Right ventricle myocardium superior (tissue), 1 donor: ENCODE data around the gene EYS. TPM values are rescaled to one million over a fixed set of nuclear protein-coding genes. Genes with fewer than 3 reads are reported as not detected.

ENCODE experiments used
- ATAC-seq: fragments of 200-7000 bp; cut with Tn5 transposase; one replicate; pipeline ENCODE4 v1.9.1; 2020; ENCODE audit warnings: mild to moderate bottlenecking; ENCODE audit not compliant: poor library complexity
- DNase-seq: peaks from one replicate; pipeline ENCODE4 v3.0.0-alpha.2; 2020
- intact Hi-C: fragments of 100-400 bp; cut with DNase I; formaldehyde crosslinking; loops from one replicate; pipeline ENCODE4 v1.11.2; 2022
- total RNA-seq: library from RNA; stranded (reverse); fragmentation: NEBNext Ultra II Directional; extraction: Animal tissue kit (Norgen Biotek cat#: 25700); gene quantifications from one replicate; pipeline ENCODE4 v1.2.1, GENCODE V29; 2021
- donor health status: DM: no; HTN: yes; CAD: no; lungs with severe emphysema.

Gene EYS
- total RNA-seq, 1 donor from 2014 or later = not detected

DNA sequence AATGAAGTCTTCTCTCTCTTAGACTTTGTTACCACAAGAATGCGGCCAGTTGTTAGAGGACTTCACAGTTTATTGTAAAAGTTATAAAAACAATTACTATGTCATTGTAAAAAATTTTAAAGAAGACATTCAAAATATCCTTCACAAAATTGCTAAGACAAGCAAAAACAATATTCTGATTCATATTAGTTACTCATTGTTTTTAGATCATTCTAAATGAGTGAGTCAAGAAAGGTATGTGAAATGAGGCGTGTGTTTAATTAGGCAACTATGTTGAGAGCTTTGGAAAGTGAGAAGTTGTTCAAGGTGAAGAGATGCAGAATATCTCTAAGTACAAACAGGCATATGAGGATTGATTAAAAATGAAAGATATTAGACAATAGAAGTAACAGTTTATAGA is 875.3 kb downstream of the EYS start:
- intact Hi-C loops = no loop called here
- ATAC-seq (no peak), DNase-seq (no peak)

DNA sequence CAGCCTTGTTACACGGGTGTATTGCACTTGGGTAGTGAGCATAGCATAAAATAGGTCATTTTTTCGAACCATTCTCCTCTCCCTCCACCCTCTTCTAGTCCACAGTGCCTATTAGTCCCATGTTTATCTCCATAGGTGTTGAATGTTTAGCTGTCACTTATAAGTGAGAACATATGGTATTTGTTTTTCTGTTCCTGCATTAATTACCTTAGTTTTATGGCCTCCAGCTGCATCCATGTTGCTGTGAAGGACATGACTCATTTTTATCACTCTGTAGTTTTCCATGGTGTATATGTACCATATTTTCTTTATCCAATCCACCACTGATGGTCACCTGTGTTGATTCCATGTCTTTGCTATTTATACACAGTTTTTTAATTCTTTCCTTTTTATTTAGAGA is 889.5 kb downstream of the EYS start:
- intact Hi-C loops = no loop called here
- DNase-seq (no peak), ATAC-seq (no peak)

DNA sequence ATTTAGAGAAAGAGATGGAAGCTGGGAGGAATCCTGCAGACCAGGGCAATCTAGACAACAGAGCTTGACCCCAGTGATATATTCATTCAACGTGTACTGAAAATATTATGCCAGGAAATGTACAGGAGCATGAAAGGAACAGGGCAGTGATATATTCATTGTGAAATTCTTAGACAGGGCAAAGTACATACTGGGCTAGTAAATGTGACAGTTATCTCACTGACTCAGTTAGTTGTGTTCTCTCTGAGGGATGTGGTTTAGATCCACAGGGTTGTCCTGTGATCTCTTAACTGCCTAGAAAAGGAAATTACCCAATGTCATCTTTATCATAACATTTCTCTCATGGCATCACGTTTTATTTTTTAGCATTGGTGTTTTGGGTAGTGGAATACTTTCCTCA is 891.3 kb downstream of the EYS start:
- intact Hi-C loops = no loop called here
- DNase-seq (no peak), ATAC-seq (no peak)

DNA sequence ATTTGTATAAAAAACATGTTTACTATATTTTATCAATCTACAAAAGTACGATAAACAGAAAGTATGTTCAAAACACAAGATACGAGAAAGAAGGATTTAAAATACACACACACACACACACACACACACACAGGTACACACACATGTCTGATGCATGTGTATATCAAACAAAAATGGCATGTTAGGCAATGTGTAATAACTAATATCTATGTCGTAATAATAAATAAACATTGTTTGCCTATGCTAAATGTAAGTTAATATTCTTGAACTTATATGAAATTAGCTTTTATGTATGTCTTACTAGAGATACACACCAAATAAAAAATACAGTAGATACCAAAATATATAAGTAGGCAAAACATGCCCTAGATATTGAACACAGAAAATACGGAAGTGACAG is 894.9 kb downstream of the EYS start:
- ATAC-seq (no peak), DNase-seq (no peak)
- intact Hi-C loops = no loop called here

DNA sequence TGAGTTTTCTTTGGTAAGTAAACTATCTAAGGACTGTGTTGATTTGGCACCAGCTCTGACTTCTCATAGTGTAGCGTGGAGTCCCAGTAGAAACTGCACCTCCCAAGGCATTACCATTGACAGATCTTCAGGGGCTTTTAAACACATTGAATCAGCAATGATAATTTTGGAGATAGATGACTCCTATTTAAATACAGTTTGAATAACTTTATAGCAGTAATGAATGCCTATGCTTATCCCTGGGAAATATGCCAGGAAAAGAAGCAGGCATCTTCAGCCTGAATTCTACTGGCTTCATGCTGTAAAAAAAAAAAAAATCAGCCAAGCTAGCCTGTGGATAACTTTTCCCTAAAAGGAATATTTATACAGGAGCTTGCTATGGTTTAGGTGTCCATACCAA is 895.9 kb downstream of the EYS start:
- no peak for ATAC-seq
- intact Hi-C loops = no loop called here
- DNase-seq = no peak

DNA sequence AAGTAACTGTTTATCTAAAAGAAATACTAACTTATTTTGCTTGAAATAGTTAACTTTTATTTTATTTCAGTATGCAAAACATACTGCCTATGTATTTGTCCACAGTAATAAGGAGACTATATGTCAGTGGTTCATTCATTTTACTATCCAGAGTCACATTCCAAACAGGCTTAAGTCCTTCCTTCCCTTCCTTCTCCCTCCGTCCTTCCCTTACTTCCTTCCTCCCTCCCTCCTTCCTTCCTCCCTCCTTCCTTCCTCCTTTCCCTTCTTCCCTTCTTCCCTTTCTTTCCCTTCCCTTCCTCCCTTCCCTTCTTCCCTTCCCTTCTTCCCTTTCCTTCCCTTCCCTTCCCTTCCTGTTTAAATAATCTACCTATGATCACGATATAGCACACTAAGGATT is 899.2 kb downstream of the EYS start:
- ATAC-seq (no peak), DNase-seq (no peak)
- intact Hi-C loops = no loop called here

DNA sequence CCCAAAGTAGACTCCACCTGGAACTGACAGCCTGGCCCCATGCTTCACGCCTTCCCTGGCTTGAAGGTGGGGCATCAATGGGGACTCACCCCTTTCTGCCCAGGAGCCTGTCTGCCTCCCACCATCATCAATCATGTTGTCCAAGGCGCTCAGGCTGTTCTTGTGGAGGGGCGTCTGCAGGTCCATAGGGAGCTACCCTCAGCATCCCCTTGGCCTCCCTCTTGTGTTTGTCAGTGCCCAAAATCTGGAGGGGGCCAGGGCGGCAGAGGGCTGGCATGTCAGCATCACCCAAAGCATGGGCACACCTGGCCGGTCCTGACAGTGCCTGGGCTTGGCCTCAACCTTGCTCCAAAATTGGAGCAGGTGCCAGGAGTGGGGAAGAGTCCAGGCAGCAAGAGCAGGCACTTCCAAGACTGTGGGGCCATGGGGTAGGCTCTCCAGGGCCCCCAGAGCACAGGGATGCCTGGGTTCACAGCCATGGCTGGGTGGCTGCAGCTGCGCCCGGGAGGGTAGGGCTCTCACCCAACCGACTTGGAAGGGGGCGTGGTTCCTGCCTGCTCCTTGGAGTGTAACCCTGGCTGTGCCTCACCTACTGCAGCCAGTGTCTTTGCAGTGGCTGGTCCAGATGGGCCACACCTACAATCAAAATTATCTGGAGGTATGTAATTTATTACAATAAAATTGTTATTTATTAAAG is 903.4 kb downstream of the EYS start:
- intact Hi-C loops = no loop called here
- DNase-seq = no peak
- ATAC-seq = no peak

DNA sequence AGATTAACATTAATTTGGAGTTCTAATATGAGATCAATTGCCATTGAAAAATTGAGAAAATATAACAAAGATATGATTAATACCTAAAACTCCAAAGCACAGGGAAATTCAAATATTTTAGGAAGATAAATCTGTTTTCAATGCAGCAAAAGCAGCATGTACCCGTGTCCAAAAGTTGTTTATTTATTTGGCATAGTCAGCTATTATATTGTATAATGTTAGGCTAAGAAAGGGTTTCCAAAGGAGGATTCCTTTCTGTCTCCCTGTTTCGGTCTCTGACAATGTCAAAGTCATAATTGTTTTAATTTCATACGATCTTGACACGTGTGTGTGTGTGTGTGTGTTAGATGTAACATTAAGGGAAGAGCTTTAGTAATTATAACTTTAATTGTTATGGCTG is 914.5 kb downstream of the EYS start:
- DNase-seq = no peak
- intact Hi-C loops = no loop called here
- ATAC-seq = no peak

DNA sequence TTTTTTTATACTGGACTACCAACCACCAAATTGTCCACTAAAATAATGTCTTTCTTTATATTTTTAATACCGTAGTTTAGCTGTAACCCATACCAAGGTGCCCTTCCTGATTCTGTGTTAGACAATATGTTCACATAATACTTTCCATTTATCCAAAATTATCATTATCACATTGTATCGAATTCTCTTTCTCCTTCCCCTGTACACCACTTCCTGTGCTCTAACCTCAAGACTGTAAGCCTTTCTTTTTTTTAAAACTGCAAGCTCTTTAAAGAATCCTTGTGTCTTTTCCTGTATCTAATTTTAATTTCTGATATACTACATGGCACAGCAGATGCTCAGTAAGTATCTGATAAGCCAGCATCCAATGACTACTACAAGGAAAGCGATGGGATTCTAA is 917.5 kb downstream of the EYS start:
- ATAC-seq (no peak), DNase-seq (no peak)
- intact Hi-C loops = no loop called here

DNA sequence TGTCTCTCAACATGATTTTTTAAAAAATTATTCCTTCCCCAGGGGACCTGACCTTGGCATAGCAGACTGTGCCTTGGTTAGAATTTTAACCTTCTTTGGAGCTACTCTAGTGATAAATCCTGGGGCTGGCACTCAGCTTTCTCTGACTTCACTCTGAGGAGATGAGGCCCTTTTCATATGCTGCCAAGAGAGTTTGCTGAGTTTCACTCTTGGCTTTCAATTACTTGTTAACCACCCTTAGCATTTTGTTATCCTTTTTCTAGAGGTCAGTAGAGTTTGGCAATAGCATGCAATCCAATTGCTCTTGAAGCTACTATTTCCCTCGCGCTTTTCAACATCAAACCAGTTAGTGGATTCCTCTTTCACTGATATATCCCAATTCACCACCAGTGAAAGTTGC is 920.3 kb downstream of the EYS start:
- ATAC-seq (no peak), DNase-seq (no peak)
- intact Hi-C loops = no loop called here

DNA sequence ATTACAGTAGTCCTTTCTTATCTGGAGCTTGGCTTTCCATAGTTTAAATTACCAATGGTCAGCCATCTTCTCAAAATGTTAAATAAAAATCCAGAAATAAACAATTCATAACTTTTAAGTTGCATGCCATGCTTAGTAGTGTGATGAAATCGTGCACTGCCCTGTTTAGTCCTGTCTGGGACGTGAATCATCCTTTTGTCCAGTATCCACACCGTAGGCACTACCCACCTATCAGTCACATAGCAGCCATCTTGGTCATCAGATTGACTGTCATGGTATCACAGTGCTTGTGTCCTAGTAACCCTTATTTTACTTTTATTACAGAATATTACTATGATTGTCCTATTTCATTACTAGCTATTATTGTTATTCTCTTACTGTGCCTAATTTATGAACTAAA is 924.1 kb downstream of the EYS start:
- DNase-seq = no peak
- no peak for ATAC-seq
- intact Hi-C loops = no loop called here

DNA sequence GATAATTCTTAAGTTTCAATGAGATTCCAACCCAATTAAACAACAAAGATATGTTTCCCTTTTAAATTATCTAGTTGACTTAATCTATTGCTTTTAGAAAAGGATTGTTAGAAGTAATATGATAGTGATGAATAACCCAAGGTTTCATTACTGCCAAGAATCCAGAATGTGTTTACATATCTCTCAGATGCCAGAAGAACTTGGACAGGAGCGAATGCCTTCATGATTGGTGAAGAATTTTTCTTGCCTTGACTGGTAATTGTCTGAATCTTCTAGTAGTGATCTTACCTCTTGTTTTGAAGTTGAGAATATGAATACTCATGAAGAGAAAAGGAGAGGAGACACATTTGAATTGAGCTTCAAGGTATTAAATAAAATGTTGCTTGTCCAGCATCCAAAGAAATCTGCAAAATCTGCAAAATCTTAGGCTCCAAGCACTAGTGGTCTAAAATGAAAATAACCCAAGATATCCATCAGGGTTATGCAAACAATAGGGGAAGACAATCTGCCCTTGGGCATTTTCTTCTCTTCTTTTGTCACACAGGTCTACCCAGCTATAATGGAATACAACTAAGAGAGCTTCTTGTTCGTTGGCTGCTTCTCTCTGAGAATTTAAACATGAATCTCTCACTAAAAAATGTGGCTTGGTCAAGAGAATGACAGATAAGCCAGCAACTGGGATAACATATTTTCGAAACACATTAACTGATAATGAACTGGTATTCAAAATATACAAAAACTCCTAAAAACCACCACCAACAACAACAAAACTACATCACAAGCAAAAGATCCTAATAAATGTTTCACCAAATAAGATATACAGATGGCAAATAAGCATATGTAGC is 928.9 kb downstream of the EYS start:
- DNase-seq (no peak), ATAC-seq (no peak)
- intact Hi-C loops = no loop called here

DNA sequence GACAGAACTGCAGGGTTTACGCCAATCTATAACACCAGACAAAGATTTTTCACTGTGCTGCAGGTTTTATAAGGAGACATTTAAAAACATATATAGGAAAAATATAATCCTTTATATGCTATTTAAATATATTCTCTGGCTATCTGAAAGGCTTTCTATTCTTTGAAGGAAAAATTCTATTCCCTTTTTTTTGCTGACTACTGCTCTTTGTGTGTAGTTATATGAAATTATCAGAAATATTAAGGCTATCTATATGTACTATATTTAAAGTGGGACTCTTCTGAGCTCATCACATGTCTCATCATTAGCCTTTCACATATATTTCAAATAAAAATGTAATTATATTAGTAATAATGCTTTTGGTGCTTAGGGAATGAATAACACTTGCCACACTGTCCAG is 930.7 kb downstream of the EYS start:
- no peak for ATAC-seq
- intact Hi-C loops = no loop called here

DNA sequence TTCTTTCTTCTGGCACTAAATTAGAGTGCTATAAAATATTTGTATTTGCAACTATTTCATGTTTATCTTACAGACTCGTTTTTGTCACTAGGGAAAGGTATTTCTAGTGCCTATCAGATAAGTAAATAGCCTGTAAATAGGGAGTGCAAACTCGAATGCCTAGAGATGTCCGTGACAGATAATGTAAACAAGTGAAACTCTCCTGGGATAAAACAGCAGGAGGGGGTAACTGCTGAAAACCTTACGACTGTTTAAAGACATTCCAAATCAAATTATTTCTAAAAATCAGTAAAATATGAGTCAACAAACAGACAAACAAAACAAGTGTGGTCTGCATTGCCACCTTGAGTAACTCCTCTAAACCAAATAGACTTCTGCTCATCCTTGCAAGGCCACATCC is 932.1 kb downstream of the EYS start:
- intact Hi-C loops = no loop called here
- no peak for DNase-seq
- ATAC-seq = no peak

More for the DNA sequence above, 930.7 kb downstream of the EYS start:
- DNase-seq = no peak

DNA sequence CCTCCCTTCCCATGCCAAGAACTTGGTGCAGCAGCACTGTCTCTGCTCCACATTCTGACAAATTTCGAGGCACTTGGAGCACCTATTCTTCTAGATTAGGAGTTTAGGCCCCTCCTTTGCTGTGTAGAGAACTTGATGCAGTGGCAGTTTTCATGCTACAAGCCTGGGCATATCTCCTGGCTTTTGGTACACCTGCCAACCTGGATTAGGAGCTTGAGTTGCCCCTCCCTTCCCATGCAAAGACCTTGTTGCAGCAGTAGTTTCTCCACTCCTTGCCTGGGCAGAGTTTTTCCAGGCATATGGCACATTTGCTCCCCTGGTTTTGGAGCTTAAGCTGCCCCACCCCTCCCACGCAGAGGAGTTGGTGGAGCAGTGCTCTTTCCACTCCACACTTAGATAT is 956.1 kb downstream of the EYS start:
- no peak for DNase-seq
- intact Hi-C loops = no loop called here
- no peak for ATAC-seq

DNA sequence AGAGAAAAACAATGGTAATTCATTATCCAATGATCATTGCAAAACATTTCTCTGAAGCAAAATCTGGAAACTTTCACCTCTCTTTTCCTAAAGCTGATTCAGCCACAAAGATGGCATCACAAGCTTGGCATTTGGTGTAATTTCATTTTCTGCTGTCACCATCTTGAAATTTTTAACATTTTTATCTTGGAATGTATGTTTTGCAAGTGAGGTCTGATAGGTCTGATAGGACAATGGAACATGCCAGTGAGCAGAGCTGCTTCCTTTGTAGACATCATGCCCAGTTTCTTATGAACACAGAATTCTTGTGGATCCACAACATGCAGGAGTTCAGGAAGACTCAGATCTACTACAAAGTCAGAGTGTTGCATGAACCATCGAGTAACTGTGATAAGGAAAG is 969.6 kb downstream of the EYS start:
- no peak for ATAC-seq
- intact Hi-C loops = no loop called here
- no peak for DNase-seq

DNA sequence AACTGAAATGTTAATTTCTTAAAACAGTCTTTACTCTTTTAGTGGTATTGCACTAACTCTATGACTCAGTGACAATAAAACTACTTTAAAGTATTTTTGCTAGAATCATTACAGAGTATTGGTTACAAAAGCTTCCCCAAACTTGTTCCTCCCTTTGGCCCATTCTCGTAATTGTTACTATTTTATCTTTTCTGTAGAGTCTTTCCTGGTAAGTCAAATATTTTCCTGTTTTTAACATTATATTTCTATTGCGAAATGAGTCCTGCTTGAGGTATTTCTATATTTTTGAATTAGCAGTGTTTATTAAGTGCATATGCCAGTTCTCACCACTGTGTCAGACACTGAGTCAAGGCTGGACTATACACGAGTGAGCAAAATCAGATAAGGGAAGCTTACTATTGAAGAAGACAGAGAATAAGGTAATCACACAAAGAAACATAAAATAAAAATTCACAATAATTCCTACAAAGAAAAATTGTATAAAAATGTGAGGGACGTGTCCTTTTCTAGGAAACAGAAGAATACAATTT is 970.5 kb downstream of the EYS start:
- no peak for ATAC-seq
- intact Hi-C loops = no loop called here
- DNase-seq = no peak

DNA sequence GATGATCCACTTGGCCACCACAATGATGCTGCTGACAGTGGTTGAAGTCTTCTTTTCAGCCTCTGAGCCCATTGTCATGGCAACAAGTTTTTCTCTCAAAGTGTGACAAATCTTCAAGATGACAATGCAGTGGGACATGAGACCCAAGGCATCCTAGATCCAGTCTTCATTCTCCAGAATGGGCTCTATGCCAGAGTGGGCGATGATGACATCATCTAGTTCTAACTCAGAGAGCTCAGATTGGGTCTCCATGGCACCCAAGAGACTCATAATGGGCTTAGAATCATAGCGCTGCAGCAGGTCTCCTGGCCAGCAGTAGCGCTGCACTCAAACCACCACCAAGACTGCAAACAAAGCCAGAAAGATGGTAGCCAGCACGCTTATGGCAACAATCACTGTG is 973.6 kb downstream of the EYS start:
- DNase-seq = no peak
- ATAC-seq = no peak
- intact Hi-C loops = no loop called here

DNA sequence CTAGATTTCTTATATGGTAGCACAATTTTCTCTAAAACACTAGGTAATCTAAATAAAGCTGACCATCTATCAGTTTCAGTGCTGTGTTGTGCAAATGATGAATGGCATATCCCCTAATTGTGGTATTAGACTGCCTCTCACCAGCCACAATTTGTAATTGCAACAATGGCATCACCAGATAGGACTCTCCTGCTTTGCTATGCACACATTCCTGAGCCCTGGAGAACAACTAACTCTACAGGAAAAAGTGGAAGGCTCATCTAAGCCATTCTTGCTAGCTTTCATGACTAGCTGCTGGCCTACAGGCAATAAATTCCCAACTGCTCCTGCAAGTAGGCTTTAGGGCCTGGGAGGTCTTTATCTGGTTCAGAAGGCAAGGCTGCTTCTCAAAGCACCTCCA is 974.1 kb downstream of the EYS start:
- no peak for DNase-seq
- no peak for ATAC-seq
- intact Hi-C loops = no loop called here

DNA sequence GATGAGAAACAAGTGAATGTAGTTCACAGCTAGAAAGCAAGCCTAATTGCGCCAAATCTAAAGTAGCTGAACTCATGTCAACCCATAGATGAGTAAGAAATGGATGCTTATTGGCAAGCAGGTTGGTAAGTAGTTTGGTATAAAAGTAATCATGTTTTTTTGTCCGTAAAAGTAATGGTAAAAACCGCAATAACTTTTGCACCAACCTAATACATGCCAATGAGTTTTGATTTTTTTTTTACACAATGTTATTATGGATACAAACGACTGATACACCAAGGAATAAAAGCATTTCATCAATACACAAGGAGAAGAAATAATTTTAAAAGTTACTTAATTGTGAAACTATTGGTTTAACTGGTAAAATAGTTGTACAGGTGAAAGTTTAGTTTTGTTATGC is 977.5 kb downstream of the EYS start:
- intact Hi-C loops = no loop called here
- DNase-seq (no peak), ATAC-seq (no peak)
